GM15510 (cell line): ENCODE results near the gene BMF.

ENCODE experiments used
- POLR2A ChIP-seq: IDR thresholded peaks from 3 replicates; pipeline ENCODE4 v1.6.1; 2011; ENCODE audit warnings: borderline replicate concordance; ENCODE audit not compliant: insufficient read length; ENCODE audit errors: extremely low read depth

BMF gene, protein sequence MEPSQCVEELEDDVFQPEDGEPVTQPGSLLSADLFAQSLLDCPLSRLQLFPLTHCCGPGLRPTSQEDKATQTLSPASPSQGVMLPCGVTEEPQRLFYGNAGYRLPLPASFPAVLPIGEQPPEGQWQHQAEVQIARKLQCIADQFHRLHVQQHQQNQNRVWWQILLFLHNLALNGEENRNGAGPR

DNA sequence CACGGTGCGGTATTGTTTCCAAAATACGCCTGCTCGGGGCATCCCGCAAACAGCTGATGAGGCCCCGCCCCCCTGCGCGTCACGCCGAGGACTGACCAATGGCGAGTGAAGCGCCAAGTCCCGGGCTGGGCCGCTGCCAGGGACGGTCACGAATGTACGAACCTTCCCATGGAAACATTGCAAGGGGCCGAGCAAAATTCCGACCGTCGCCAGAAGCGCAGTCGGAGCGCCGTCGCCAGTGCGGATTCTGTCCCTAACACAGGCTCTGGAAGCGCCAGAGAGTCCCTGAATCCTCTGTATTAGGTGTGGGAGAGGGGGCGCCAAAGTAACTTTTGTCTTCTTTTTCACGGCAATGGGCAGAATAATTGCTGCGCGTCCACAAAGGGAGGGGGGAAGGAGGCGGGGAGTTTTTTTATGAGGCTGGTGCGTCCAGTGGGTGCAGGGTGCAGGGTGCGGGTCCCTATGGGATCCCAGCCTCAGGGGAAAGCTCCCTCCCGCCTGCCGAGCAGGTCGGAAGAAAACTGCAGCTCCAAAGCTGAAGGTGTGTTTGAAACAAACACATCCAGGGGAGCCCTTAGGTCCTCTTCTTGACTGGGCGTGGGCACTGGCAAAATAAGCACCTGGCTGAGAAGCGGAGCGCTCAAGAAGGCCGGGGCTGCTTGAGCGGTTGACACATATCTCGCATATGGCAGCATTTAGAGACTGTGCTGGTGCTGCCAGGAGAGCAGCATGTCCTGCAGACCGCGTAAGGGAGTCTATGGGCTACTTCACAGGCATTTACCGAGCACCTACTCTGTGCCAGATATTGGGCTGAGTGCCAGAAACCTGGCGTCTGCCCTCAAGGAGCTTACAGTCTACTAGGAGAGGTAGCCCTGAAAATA is at the start of gene BMF:
TSS of gene BMF (minus strand) at position 25 of the 881 bp plus-strand sequence. CDS start 2,793 bp downstream, outside the sequence.
- TF ChIP-seq POLR2A: peak; percentile 54

DNA sequence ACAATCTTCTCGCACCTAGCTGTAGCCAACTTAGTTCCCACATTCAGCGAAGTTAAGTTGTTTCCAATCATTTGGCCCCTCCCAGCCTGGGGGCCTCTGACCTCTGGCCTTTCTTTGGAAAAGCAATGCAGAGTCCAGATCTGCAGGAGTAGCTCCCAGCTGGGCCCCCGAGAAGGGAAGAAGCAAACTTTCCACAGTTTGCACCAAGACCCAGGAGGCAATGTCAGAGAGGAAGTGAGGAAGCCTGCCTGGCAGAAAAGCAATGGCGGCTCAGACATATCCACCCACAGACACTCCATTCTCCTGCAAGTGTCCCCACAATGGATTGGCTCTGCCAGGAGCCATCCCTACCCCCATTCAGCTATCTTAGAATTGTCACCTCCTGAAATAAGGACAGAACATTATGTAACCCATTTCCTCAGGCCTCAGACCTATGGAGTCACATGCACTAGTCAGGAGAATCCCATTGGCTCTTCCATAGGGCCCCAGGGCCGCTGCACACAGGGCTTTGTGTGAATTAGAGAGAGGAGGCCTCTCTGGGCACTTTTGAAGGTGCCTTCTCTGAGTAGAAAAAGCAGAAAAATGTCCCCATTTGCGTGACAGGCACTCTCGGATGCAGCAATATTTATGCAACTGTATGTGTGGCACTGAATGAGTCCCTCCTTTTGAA is 49.2 kb upstream of the BMF start:
- TF ChIP-seq POLR2A: no peak

DNA sequence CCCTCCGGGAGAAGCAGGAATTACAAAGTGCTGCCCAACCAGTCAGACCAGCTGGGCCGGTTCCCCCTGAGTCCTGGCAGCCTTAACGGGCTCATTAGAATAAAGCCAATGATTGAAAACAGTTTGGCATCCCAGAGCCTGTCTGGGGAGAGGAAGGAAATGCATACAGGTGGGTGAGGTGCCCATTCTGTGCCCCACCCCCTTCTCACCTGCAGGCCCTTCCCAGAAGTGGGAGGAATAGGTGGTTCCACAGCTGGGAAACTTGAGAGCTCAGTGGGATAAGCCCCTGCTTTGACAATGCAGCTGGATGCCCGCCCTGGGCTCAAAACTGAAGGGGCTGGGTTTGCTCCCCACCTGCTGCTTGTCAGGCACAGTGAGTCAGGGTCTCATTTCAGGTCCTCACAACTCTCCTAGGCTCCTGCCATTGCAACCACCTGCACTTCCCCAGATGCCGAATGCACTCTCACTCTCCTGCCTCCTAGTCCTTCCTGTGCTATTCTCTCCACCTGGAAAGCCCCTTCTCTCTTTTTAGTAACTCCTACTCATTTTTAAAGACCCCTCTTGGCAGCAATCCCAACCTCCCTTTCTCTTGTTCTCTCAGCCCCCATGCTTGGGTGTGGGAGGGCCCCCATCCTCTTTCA is 46.7 kb upstream of the BMF start:
- no peak for TF ChIP-seq POLR2A

DNA sequence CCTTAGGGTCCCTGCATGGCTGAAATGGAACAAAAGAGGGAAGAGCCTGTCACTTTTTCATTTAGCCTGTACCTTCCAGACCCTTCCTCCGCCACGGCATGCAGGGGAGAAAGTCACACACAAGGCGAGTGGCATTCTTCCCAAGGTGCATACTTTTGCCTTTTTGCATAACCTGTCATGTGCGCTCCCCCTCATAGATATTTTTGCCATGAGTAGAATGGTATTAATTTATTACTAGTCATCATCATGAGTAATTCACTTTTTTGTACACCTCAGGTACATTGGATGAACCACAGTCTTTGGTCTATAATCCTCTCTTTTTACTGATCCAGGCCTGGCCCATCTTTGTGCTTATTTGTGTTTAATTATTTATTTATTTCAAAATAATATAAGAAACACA is 43.3 kb upstream of the BMF start:
- no peak for TF ChIP-seq POLR2A

DNA sequence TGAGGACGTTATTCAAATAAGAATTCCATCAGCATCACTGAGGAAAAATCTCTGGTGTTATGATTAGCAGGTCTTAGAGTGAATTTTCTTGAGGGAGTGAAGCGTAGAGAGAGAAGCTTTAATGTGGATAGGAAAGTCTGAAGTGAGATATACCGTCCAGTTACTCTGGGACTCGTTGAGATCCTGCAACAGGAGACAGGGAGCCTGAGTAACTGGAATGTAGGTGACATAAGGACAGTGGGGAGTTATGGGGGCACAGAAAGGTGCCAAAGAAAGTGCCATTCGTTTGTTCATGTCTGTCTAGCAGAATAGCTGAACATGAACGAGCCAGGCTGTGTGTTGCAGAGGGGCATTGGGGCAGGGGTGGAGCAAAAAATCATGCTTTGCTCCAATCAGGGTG is 42.8 kb upstream of the BMF start:
- TF ChIP-seq POLR2A: no peak

DNA sequence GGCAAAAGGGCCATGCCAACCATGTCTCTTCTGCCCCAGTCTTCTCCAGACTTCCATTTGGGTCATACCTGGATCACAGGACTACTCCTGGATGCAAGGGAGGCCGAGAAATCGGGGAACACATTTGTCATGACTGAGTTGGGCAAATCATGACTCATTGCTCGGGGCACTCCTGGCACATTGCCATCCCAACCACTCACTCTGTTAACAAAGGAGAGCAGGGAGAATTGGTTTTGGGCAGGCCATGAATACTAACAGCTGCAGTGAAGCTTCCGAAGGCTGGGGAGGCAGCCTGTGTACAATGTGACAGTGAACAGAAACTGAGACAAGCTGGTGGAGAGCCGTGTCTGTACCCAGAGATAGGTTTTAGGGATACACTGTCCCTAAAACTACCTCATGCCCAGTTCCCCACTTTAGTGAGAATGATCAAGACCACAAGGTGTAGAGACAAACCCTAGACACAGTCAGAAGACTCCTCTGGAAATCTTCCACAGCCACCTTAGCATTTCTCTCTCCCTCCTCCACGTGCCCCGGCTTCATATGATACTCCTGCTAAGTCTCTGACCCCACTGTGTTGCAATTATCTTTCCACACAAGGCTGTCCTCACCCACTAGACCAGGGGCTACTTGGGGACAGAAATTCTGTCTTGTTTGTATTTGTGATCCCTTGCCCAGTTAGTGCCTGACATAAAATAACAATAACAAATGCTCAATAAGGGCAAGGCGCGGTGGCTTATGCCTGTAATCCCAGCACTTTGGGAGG is 41.7 kb upstream of the BMF start:
- TF ChIP-seq POLR2A: no peak

DNA sequence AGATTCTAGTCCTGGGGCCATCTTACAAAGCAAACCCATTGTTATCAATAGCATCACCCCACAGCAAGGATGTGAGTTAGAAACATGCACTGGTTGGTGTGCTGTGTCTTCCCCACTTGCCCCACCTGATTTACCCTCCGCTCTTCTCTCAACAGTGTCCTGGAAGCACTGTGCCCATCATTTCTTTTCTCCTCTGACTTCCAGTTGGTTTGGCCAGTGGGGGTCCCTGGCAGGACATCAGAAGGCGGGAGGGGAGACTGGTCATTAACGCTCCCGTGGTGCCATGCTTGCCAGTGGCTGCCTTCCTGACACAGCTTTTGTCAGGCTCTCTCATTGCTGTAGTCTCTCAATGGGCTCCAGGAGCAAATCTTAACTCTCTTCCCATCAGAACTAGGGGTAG is 40.7 kb upstream of the BMF start:
- TF ChIP-seq POLR2A: no peak

DNA sequence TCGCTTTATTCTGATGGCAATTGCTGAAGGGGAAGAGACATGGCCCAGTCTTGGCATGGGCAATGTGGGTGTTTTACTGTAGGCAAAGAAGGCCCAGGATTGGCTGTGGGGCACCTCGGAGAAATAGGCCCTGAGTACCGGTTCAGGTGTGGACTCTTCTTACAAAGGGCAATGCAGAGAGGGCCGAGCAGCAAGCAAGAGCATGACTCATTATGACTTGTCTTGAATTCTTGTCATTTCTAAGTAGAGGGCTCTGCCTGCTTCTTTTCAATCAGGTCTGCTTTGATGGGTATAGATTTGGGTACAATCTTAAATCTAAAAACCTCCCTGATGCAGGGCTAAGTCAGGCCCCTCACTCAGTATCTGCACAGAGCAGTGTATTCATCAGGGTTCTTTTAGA is 37.4 kb upstream of the BMF start:
- no peak for TF ChIP-seq POLR2A

DNA sequence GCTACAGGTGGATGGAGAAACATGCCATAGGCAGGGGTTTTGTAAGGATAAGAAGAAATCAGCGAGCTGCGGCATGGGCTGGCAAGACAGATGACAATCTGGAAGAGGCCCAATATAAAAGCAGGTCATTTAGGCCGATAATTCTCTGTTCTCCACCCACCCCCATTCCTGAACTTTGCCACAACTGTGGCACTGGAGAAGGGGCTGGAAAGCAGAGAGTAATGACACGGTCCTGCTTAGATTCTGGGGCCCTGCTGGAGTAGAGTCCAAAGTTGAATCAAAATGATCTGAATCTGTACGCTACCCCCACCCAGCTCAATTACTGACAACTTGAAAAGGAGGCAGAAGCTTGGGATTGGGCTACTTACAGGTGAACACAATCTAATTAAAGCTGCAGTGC is 33.7 kb upstream of the BMF start:
- TF ChIP-seq POLR2A: no peak

DNA sequence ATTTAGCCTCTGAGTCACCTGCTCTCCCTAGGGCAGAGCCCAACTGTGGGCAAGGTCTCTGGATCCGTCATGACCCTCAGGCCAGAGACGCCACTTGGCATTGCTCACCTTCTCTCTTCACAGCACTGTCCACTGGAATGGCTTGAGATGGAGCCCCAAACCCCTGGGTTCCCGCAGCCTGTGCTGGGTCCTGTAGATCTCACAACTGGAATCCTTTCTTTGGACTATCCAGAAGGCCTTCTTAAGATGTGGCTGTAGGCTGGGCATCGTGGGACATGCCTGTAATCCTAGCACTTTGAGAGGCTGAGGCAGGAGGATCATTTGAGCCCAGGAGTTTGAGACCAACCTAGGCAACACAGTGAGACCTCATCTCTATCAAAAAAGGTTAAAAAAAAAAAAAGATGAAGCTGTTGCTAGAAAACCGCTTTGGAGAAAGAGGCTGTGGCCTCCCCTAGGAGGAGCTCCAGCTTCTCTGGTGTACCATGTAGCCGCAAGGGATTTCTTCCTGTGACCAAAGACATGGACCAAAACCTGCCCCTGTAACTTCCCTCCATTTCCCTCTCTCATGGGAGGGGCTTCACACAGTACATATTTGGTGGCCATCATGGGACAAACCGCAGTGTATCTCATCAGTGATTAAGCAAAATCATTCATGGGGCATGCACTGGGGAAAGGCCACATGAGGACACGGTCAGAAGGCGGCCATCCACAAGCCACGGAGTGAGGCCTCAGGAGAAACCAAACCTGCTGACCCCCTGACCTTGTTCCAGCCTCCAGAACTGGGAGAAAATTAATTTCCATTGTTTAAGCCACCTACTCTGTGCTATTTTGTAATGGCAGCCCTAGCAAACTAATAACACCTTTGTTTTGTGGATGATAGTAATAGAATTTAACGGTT is 28.9 kb upstream of the BMF start:
- TF ChIP-seq POLR2A: no peak

DNA sequence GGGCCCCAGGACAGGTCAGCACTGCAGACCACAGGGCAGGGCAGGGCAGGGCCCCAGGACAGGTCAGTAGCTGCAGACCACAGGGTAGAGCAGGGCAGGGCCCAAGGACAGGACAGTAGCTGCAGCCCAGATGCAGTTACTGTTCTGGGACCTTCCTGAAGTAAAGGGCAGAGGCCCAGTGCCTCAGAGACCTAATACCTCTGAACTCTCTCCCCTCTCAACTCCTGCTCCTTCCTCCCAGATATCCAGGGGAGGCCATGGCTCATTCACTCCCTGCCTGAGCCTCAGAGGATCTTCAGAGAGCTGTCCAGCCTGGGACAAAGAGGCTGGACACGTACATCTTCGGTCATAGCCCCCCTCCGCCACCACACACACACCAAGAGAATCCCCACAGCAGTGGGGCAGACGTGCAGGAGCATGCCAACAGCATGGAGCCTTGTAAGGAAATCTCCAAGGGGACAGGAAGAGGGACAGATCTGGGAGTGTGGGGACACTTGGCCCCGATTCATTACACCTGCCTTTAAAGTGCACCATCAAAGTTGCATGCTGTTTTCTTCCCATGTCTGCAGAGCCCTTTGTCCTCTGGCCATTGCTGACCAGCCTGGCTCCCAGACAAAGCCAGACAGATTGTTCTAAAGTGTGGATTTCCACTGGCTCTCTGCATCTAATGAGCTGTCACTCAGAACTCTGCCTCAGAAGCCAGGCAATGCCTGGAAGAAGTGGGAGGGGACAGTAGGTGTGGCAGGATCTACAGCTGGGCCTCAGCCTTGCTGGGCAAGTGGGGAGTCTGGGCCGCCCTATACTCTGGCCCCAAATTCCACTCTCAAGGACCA is 28.0 kb upstream of the BMF start:
- TF ChIP-seq POLR2A: no peak

DNA sequence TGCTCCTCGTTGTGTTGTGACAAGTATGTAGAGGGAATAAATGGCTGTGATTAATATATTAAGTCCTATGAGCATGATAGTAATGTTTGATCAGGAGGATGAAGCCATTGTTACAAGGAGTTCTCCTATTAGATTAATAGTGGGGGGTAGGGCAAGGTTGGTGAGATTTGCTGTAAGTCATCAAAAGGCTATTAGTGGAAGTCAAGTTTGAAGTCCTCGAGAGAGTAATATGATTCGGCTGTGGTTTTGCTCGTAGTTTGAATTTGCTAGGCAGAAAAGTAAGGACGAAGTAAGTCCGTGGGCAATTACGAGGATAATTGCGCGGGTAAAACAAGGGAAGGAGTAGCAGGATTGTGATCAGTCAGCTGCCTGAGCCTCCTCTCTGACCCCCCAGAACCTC is 26.2 kb upstream of the BMF start:
- TF ChIP-seq POLR2A: no peak

DNA sequence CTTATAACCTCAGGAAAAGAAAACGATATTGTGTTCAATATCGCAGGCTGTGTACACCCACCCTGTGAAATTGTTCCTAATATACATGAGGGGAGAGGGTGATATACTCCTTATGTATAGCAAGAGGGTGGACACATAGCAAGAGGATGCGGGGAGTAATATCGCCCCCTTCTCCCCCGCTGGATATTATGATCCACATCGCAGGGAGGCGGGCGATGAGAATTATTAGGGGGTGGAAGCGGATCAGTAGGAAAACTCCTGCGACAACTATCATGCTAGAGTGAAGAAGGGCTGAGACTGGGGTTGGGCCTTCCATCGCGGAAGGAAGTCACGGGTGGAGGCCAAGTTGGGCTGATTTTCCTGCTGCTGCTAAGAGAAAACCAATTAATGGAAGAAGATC is 24.9 kb upstream of the BMF start:
- no peak for TF ChIP-seq POLR2A
